Stimulated activated CD8-positive, alpha-beta memory T cell treated with anti-CD3 and anti-CD28 coated beads, Interleukin-7, amount 100 ng/mL, for 1 hour (primary cell): Measurements from ENCODE around the gene TTPAL.

Source experiments
- DNase-seq, 2 donors: peaks; one replicate each; pipeline ENCODE4 v3.0.0-alpha.2; 2020; ENCODE audit warnings: low read depth in 2 of 2

The TTPAL gene, protein sequence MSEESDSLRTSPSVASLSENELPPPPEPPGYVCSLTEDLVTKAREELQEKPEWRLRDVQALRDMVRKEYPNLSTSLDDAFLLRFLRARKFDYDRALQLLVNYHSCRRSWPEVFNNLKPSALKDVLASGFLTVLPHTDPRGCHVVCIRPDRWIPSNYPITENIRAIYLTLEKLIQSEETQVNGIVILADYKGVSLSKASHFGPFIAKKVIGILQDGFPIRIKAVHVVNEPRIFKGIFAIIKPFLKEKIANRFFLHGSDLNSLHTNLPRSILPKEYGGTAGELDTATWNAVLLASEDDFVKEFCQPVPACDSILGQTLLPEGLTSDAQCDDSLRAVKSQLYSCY

GRCh38 chr20:44475694-44476560, at the start of gene TTPAL:
TSS of gene TTPAL (plus strand) at chr20:44475874. CDS start at chr20:44480000, 4,126 bp downstream.
- peak; percentile 75 to 77 for DNase-seq

GRCh38 chr20:44425923-44426322, 49.8 kb upstream of the TTPAL start:
- no peak for DNase-seq

DNA sequence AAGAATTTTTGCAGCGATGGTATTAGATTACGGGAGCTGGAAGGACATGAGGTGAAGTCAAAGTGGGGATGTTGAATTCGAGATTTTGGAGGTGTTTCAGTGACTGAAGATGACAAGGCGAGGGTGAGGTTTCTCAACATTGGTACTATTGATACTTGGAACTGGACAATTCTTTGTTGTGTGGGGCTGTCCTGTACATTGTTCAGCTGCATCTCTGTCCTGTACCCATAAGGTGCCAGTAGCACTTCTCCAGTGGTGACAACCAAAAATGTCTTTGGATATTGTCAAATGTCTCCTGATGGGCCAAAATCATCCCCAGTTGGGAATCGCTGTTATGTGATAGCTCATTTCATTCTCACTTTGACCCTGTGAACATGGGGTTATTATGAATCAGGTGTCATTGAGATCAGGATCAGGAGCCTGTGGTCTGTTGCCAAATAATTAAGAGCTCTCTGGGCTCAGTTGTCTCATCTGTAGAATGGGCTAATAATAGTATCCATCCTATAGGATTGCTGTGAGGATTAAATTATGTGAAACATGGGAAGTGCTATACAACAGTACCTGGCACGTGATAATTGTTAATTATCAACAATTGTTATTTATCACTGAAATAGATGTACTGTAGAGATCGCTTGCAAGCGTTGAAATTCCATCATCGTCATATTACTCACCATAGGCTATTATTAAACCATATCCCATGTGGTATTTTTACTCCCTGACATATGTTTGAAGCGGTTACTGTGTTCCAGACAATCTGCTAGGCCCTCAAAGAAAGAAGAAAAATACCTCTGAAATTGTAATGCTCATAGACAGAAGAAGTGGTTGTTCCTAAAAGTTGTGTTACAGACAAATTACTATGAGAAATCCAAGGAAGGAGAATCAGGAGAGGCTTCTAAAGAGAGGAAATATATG, 48.5 kb upstream of the TTPAL start:
- DNase-seq = no peak

DNA sequence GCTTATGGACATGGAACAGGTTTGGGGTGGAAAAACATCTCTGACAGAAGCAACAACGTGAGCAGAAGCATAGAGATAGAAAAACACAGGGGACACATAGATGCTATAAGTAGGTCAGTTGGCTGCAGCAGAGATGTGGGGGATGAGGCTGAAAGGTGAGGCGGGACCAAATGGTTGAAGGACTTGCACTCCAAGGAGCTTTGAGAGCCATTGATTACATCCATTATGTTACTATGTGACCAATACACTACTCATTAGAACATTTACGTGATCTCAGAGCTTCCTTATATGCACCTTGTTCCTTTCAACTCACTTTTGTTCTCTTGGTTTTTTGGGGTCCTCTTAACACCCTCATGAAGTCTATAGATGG, 47.9 kb upstream of the TTPAL start:
- no peak for DNase-seq

DNA sequence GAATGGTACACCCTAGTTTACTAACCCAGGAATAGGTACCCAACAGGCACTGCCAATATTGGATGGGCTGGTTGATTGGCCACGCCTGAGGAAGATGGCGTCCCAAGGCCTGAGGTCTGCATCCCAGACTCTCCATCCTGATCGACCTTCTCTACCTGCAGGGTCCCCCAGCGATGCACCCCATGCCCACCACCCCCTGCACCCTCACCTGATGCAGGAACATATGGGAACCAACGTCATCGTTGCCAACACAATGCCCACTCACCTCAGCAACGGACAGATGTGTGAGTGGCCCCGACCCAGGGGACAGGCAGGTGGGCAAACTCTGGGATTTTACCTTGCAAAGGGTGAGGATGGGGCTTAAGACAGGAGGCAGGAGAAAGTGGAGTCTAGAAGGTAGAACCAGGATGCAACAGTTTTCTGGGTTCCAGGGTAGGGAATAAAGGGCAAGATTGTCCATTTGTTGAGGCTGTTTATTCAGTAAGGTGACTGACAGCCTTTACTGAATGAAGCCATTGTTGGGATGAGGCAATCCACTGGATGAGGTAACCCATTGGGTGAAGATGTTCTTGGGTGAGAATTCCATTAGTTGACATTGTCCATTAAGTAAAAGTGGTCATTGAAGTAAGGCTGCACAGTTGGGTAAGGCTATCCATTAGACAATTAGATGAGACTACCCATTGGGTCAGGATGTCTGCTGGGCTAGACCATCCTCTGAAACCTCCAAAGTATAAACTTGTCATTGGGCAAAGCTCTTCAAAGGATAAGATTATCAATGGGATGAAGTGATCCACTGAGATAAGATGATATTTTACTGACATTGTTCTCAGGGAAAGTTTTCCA, 47.3 kb upstream of the TTPAL start:
- no peak for DNase-seq

DNA sequence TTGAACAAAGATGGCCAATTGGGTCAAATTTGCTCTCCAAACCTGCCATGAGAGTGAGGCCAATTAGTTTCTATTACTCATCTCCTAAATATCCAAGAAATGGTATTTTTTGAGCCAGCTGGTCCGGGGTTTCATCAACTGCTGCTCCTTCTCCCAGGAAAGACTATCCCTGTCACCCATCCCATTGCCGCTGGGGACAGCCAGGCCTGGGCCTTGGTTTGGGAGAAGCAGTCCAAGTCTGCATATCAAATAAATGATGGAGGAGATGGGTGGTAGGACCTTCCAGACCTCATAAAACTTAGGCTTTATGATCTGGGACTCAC, 46.7 kb upstream of the TTPAL start:
- DNase-seq = no peak

DNA sequence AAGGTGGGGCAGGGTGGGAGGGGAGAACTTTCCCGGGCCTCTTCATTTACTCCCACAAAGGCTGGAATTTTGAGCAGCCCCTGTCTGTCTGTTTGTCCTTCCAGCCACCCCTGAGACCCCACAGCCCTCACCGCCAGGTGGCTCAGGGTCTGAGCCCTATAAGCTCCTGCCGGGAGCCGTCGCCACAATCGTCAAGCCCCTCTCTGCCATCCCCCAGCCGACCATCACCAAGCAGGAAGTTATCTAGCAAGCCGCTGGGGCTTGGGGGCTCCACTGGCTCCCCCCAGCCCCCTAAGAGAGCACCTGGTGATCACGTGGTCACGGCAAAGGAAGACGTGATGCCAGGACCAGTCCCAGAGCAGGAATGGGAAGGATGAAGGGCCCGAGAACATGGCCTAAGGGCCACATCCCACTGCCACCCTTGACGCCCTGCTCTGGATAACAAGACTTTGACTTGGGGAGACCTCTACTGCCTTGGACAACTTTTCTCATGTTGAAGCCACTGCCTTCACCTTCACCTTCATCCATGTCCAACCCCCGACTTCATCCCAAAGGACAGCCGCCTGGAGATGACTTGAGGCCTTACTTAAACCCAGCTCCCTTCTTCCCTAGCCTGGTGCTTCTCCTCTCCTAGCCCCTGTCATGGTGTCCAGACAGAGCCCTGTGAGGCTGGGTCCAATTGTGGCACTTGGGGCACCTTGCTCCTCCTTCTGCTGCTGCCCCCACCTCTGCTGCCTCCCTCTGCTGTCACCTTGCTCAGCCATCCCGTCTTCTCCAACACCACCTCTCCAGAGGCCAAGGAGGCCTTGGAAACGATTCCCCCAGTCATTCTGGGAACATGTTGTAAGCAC, 46.0 kb upstream of the TTPAL start:
- no peak for DNase-seq

- DNase-seq = no peak
Observed at GRCh38 chr20:44430270-44431065, 45.2 kb upstream of the TTPAL start.

DNA sequence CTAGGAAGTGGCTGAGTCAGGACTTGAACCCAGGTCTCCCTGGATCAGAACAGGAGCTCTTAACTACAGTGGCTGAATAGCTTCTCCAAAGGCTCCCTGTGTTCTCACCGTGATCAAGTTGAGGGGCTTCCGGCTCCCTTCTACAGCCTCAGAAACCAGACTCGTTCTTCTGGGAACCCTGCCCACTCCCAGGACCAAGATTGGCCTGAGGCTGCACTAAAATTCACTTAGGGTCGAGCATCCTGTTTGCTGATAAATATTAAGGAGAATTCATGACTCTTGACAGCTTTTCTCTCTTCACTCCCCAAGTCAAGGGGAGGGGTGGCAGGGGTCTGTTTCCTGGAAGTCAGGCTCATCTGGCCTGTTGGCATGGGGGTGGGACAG, 44.6 kb upstream of the TTPAL start:
- no peak for DNase-seq

DNA sequence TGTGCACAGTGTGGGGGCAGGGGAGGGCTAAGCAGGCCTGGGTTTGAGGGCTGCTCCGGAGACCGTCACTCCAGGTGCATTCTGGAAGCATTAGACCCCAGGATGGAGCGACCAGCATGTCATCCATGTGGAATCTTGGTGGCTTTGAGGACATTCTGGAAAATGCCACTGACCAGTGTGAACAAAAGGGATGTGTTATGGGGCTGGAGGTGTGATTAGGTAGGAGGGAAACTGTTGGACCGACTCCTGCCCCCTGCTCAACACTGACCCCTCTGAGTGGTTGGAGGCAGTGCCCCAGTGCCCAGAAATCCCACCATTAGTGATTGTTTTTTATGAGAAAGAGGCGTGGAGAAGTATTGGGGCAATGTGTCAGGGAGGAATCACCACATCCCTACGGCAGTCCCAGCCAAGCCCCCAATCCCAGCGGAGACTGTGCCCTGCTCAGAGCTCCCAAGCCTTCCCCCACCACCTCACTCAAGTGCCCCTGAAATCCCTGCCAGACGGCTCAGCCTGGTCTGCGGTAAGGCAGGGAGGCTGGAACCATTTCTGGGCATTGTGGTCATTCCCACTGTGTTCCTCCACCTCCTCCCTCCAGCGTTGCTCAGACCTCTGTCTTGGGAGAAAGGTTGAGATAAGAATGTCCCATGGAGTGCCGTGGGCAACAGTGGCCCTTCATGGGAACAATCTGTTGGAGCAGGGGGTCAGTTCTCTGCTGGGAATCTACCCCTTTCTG, 44.0 kb upstream of the TTPAL start:
- no peak for DNase-seq

DNA sequence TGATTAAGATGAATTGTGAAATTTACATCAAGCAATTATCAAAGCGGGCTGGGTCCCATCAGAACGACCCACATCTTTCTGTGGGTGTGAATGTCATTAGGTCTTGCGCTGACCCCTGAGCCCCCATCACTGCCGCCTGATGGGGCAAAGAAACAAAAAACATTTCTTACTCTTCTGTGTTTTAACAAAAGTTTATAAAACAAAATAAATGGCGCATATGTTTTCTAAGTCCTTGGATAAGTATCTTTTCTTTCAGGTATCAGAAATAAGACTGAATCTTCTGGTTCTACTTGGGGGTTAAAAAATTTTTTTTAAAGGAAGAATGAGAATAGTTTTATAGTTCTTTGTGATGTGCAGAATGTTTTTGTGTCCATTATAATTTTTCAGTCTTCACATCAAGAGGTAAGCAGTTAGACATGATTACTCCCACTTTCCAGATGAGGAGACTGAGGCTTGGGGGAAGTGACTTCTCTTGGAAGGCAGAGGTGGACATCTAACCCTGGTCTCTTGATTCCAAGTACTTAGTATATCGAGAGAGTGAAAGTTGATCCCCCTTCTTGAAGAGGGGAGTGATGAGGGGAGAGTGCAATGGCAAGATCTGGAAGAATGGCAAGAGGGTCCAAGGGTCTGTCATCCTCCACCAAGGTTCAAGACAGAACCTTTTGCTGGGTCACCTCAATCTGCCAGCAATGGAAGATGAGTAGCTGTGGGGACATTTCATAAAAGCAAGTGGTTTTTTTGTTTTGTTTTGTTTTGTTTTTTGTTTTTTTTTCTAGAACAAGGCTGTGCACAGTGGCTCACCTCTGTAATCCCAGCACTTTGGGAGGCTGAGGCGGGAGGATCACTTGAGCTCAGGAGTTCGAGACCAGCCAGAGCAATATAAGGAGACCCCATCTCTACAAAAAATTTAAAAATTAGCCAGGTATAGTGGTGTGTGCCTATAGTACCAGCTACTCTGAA, 42.8 kb upstream of the TTPAL start:
- no peak for DNase-seq

DNA sequence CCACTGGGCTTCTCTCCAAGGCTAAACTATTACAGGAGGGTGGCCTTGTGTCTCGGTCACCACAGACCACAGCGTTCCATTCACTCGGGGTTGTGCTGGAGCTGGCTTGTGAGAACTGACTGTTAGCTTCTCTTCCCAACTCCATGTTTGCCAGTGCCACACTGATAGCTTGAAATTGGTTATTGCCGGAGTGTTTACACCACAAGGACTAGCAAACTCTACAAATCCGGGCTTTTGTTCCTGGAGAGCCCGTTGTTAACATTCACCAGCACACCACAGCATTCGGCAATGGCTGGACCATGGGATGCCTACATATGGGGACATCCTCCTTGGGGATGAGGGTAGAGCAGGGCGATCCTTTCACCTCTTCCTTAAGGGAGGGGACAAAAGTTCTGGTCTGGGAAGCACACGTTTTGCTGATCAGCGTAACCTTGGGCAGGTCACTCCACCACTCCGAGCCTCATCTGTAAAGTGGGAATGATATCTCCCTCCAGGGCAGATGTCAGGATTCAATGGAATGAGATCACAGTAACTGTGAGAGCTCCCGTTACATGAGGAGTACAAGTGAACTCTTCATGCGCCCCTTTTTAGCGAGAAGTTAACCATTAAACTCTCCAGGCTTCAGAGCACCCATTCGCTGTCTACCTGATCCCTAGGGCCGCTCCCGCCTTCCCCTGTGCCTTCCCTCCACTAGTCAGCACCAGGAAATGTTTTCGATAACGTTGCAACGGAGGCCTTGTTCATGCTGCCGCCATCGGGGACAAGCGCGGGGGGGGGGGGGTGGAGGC, 41.7 kb upstream of the TTPAL start:
- DNase-seq = no peak

- no peak for DNase-seq
Observed at GRCh38 chr20:44435630-44436335, 39.9 kb upstream of the TTPAL start.

GRCh38 chr20:44436393-44436792, 39.3 kb upstream of the TTPAL start:
- DNase-seq = no peak

GRCh38 chr20:44437497-44437896, 38.2 kb upstream of the TTPAL start:
- no peak for DNase-seq

DNA sequence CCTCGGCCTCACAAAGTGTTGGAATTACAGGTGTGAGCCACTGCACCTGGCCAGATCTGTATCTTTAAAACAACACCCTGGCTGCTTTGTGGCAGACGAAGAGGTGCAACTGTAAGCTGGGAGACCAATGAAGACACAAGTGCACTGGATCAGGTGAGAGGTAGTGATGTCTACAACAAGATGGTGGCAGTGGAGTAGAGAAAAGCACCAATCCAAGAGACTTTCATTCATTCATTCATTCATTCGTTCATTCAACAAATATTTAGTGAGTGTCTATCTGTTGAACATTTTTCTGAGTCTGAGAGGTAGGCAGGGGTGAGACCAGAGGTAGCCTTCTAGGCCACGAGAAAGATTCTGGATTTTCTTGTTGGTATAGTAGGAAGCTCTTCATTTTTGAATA, 36.9 kb upstream of the TTPAL start:
- no peak for DNase-seq
